ENCODE results near the gene OR52L1. TPM values are rescaled to one million over a fixed set of nuclear protein-coding genes. Genes with fewer than 3 reads are reported as not detected.

OR52L1 gene
- total and polyA plus RNA-seq, 9 of the 15 experiments (the other 6 are each of a cell fraction or from before 2014, with no cell fraction given), result not detected

DNA sequence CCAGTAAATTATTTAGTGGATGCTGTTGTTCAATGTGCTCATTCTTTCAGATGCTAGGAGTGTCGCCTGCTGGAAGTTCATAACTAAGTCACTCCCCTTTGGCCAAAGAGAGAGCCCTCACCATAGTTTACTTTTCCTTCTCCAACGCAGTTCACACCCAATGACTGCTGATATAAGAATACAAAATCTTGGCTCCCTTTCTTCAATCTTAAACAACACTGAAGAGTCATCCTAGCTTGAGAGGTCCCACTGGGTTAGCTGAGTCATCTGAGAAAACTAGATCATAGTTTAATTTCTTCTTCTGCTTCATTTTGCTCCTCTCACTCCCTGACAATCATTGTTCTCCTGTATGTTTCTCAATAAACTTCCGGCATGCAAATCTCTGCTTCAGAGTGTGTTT, 5.4 kb upstream of the OR52L1 start (continued):
- no peak for TF ChIP-seq ZNF232 (CRISPR knock-in tag; IDR thresholded peaks at IDR 0.05)

DNA sequence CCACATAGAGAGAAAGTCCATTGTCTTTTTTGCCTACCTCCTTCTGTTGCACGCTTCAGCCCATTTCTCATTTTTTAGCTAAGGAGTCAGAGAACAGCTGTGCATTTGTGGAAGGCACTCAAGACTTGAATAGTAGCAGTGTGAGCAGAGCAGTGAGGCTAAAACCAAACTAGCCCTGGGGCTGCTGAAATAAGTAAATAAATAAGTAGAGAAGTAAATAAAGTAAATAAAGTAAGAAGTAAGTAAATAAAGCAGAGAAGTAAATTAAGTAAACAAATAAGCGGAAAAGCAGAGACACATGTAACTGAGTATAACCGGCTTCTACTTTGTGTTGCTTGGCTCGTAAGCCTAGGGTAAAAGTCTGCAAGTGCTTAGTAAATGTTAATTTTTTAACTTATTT, 2.4 kb upstream of the OR52L1 start:
- H3K36me3 ChIP-seq (ENCODE audit: control insufficient read depth, insufficient read depth, low read length), result no peaks in the 10 kb centered on the region
- no peaks in the 10 kb centered on the region for H4K20me1 ChIP-seq (replicated peaks; ENCODE audit: control insufficient read depth, insufficient read depth, low read length)
- no peak overlapping the region for H3K27ac ChIP-seq (ENCODE audit: extremely low read depth, low read depth, low read length)
- intact Hi-C loops (cut with micrococcal nuclease), result no loop called here
- H3K79me2 ChIP-seq (ENCODE audit: control insufficient read depth, insufficient read depth, low read length), result no peaks in the 10 kb centered on the region
- ATAC-seq (no peak), FAIRE-seq (no peak), DNase-seq (ENCODE audit: extremely low read depth in 1 of 4, low spot score in 3 of 4) (no peak)
- no peaks in the 10 kb centered on the region for H3K4me1 ChIP-seq (replicated peaks in 1 of 2; ENCODE audit: control insufficient read depth in 2 of 2, insufficient read depth in 2 of 2, low read length in 2 of 2)
- in situ Hi-C loops (cut with MboI), result no loop called here
- 0% methylated on average over 4 of the region's 4 CpGs for WGBS (ENCODE audit: insufficient coverage, low coverage, missing lambda C conversion rate)
- TF ChIP-seq NUFIP1 (IDR thresholded peaks at IDR 0.05; ENCODE audit: partially characterized antibody), result no peak
- no peak for TF ChIP-seq PCBP2 (IDR thresholded peaks at IDR 0.05; ENCODE audit: low read depth, low read length, poor library complexity, severe bottlenecking)
- TF ChIP-seq ZNF766 (CRISPR knock-in tag; conservative IDR thresholded peaks at IDR 0.05), result no peak
- no peak for TF ChIP-seq ZFPM2 (CRISPR knock-in tag; IDR thresholded peaks at IDR 0.05)
- TF ChIP-seq HNRNPUL1 (IDR thresholded peaks at IDR 0.05; ENCODE audit: low read length), result no peak
- TF ChIP-seq E2F3 (CRISPR knock-in tag; IDR thresholded peaks at IDR 0.05), result no peak
- no peak for TF ChIP-seq KLF16 (IDR thresholded peaks at IDR 0.05)
- TF ChIP-seq, protein P1, sequence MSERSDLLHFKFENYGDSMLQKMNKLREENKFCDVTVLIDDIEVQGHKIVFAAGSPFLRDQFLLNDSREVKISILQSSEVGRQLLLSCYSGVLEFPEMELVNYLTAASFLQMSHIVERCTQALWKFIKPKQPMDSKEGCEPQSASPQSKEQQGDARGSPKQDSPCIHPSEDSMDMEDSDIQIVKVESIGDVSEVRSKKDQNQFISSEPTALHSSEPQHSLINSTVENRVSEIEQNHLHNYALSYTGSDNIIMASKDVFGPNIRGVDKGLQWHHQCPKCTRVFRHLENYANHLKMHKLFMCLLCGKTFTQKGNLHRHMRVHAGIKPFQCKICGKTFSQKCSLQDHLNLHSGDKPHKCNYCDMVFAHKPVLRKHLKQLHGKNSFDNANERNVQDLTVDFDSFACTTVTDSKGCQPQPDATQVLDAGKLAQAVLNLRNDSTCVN (CRISPR knock-in tag; IDR thresholded peaks at IDR 0.05), result no peak
- TF ChIP-seq ZNF212 (CRISPR knock-in tag; IDR thresholded peaks at IDR 0.05), result no peak
- TF ChIP-seq, protein P2, sequence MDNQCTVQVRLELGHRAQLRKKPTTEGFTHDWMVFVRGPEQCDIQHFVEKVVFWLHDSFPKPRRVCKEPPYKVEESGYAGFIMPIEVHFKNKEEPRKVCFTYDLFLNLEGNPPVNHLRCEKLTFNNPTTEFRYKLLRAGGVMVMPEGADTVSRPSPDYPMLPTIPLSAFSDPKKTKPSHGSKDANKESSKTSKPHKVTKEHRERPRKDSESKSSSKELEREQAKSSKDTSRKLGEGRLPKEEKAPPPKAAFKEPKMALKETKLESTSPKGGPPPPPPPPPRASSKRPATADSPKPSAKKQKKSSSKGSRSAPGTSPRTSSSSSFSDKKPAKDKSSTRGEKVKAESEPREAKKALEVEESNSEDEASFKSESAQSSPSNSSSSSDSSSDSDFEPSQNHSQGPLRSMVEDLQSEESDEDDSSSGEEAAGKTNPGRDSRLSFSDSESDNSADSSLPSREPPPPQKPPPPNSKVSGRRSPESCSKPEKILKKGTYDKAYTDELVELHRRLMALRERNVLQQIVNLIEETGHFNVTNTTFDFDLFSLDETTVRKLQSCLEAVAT (IDR thresholded peaks at IDR 0.05), result no peak
- no peak for TF ChIP-seq GATA2 (CRISPR knock-in tag; IDR thresholded peaks at IDR 0.05)
- TF ChIP-seq KLF6 (CRISPR knock-in tag; IDR thresholded peaks at IDR 0.05; ENCODE audit: borderline replicate concordance), result no peak
- TF ChIP-seq ZNF274 (IDR thresholded peaks at IDR 0.05; ENCODE audit: borderline replicate concordance, low read depth, low read length), result no peak
- no peak for TF ChIP-seq ATF7 (IDR thresholded peaks at IDR 0.05)
- TF ChIP-seq, protein P3, sequence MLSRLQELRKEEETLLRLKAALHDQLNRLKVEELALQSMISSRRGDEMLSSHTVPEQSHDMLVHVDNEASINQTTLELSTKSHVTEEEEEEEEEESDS (CRISPR knock-in tag; IDR thresholded peaks at IDR 0.05), result no peak
- TF ChIP-seq MYBL2 (IDR thresholded peaks at IDR 0.05; ENCODE audit: low read depth), result no peak
- no peak for TF ChIP-seq MYBL2 (CRISPR knock-in tag; IDR thresholded peaks at IDR 0.05; ENCODE audit: borderline replicate concordance)
- TF ChIP-seq, protein P4, sequence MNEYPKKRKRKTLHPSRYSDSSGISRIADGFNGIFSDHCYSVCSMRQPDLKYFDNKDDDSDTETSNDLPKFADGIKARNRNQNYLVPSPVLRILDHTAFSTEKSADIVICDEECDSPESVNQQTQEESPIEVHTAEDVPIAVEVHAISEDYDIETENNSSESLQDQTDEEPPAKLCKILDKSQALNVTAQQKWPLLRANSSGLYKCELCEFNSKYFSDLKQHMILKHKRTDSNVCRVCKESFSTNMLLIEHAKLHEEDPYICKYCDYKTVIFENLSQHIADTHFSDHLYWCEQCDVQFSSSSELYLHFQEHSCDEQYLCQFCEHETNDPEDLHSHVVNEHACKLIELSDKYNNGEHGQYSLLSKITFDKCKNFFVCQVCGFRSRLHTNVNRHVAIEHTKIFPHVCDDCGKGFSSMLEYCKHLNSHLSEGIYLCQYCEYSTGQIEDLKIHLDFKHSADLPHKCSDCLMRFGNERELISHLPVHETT (CRISPR knock-in tag; conservative IDR thresholded peaks at IDR 0.05 in 1 of 2, IDR thresholded peaks at IDR 0.05 in 1 of 2), result no peak
- TF ChIP-seq ZNF316 (IDR thresholded peaks at IDR 0.05), result no peak
- no peak overlapping the region for H2AFZ ChIP-seq (ENCODE audit: low read depth, low read length)
- H3K9ac ChIP-seq (ENCODE audit: insufficient read depth in 1 of 2, low read depth in 2 of 2, low read length in 2 of 2), result no peak overlapping the region
- peaks cover 0 to 5% of the 10 kb centered on the region in 2 experiments; a peak in 1 of 5 replicates for H3K27me3 ChIP-seq (ENCODE audit: control insufficient read depth in 2 of 2, insufficient read depth in 2 of 2, low read length in 2 of 2)
- H3K9me1 ChIP-seq (ENCODE audit: control insufficient read depth, insufficient read depth, low read length), result no peaks in the 10 kb centered on the region
- ChIA-PET CTCF (ENCODE audit: low intra/inter-chr PET ratio) (no interaction called here), POLR2A (no interaction called here)
- no peak overlapping the region for H3K4me3 ChIP-seq
- no TSS peak for BruUV-seq (replicated peaks)
- no peak overlapping the region for H3K4me2 ChIP-seq (ENCODE audit: insufficient read depth, low read length)
- H3K9me3 ChIP-seq (replicated peaks; ENCODE audit: control insufficient read depth, insufficient read depth, low read depth, low read length), result no peaks in the 10 kb centered on the region

Data from K562 (cell line).